GM23338 (cell line): ENCODE results near the gene MICAL2. TPM values are rescaled to one million over a fixed set of nuclear protein-coding genes. Genes with fewer than 3 reads are reported as not detected.

Experiments used
- ATAC-seq: fragments of 200-7000 bp; cut with Tn5 transposase; 3 replicates; pipeline ENCODE4 v1.9.1; 2020
- DNase-seq: peaks from one replicate; pipeline ENCODE4 v3.0.0-alpha.2; 2015; ENCODE audit warnings: low spot score
- H2AFZ ChIP-seq: fragments of 200-600 bp; sonication (generic); 2 replicates; pipeline ENCODE4 v1.8.0; 2016; ENCODE audit warnings: antibody characterized with exemption, mild to moderate bottlenecking, moderate library complexity
- H3F3A ChIP-seq: fragments of 200-600 bp; sonication (generic); replicated peaks from 2 replicates; pipeline ENCODE4 v1.8.0; 2017; ENCODE audit warnings: antibody characterized with exemption, mixed run types, low read depth
- H3K27ac ChIP-seq: fragments of 200-600 bp; sonication (generic); 2 replicates; pipeline ENCODE4 v1.6.1; 2016; ENCODE audit warnings: low read depth
- H3K27me3 ChIP-seq: fragments of 200-600 bp; sonication (generic); 2 replicates; pipeline ENCODE4 v1.8.0; 2016; ENCODE audit warnings: mild to moderate bottlenecking, mixed run types, moderate library complexity; ENCODE audit not compliant: insufficient read depth
- H3K36me3 ChIP-seq: fragments of 200-600 bp; sonication (generic); 2 replicates; pipeline ENCODE4 v1.8.0; 2016; ENCODE audit warnings: mild to moderate bottlenecking; ENCODE audit not compliant: insufficient read depth
- H3K4me1 ChIP-seq: fragments of 200-600 bp; sonication (generic); 2 replicates; pipeline ENCODE4 v1.8.0; 2016; ENCODE audit warnings: mild to moderate bottlenecking, moderate library complexity; ENCODE audit not compliant: insufficient read depth
- H3K4me2 ChIP-seq: fragments of 200-600 bp; sonication (generic); 2 replicates; pipeline ENCODE4 v1.7.1; 2017; ENCODE audit warnings: mixed run types
- H3K4me3 ChIP-seq: fragments of 200-600 bp; sonication (generic); 2 replicates; pipeline ENCODE4 v1.6.1; 2016; ENCODE audit warnings: mixed run types
- H3K79me2 ChIP-seq: fragments of 200-600 bp; sonication (generic); replicated peaks from 2 replicates; pipeline ENCODE4 v1.8.0; 2017; ENCODE audit warnings: mild to moderate bottlenecking; ENCODE audit not compliant: insufficient read depth
- H3K9me2 ChIP-seq: fragments of 200-600 bp; sonication (generic); 2 replicates; pipeline ENCODE4 v1.8.0; 2017; ENCODE audit not compliant: insufficient read depth
- H4K20me1 ChIP-seq: fragments of 200-600 bp; sonication (generic); replicated peaks from 2 replicates; pipeline ENCODE4 v1.8.0; 2017; ENCODE audit warnings: mild to moderate bottlenecking; ENCODE audit not compliant: insufficient read depth
- H3K27ac Mint-ChIP-seq: 2 replicates; pipeline ENCODE4 v1.8.0; 2020; ENCODE audit warnings: inconsistent platforms, mild to moderate bottlenecking, moderate library complexity, mixed read lengths
- H3K27me3 Mint-ChIP-seq: 3 replicates; pipeline ENCODE4 v1.8.0; 2022; ENCODE audit warnings: low read depth, mild to moderate bottlenecking, moderate library complexity, mixed read lengths, inconsistent platforms; ENCODE audit not compliant: insufficient read depth, poor library complexity
- H3K36me3 Mint-ChIP-seq: 3 replicates; pipeline ENCODE4 v1.8.0; 2021; ENCODE audit warnings: low read depth, mild to moderate bottlenecking, inconsistent platforms, moderate library complexity, mixed read lengths
- H3K4me1 Mint-ChIP-seq: 3 replicates; pipeline ENCODE4 v1.8.0; 2020; ENCODE audit warnings: mild to moderate bottlenecking, inconsistent platforms, mixed read lengths
- H3K4me3 Mint-ChIP-seq: 3 replicates; pipeline ENCODE4 v1.8.0; 2021; ENCODE audit warnings: moderate library complexity, mild to moderate bottlenecking, inconsistent platforms, mixed read lengths
- H3K9me3 Mint-ChIP-seq: 3 replicates; pipeline ENCODE4 v1.8.0; 2020; ENCODE audit warnings: moderate library complexity, mild to moderate bottlenecking, inconsistent platforms, mixed read lengths
- CTCF ChIP-seq, 2 experiments: fragments of 200-600 bp in 1 of 2; sonication (generic) in 1 of 2; conservative IDR thresholded peaks; 2 replicates each; pipeline versions ENCODE4 v1.5.1 to v1.6.1; 2016 to 2017; ENCODE audit warnings: antibody characterized with exemption in 2 of 2, low read depth in 2 of 2, mild to moderate bottlenecking in 2 of 2, moderate library complexity in 1 of 2
- EZH2 ChIP-seq: fragments of 200-600 bp; sonication (generic); IDR thresholded peaks from one replicate; pipeline ENCODE4 v1.8.0; 2017; ENCODE audit warnings: antibody characterized with exemption, mild to moderate bottlenecking, low read depth; ENCODE audit not compliant: unreplicated experiment
- EZH2phosphoT487 ChIP-seq: fragments of 200-600 bp; sonication (generic); IDR thresholded peaks from one replicate; pipeline ENCODE4 v1.8.1; 2018; ENCODE audit warnings: antibody characterized with exemption; ENCODE audit not compliant: unreplicated experiment
- JUNB ChIP-seq: IDR thresholded peaks from one replicate; pipeline ENCODE4 v1.6.1; 2016; ENCODE audit warnings: antibody characterized with exemption; ENCODE audit not compliant: unreplicated experiment
- NANOG ChIP-seq: IDR thresholded peaks from 2 replicates; pipeline ENCODE4 v1.6.1; 2016; ENCODE audit warnings: antibody characterized with exemption, borderline replicate concordance
- POLR2AphosphoS5 ChIP-seq: IDR thresholded peaks from 2 replicates; pipeline ENCODE4 v1.6.1; 2016; ENCODE audit warnings: antibody characterized with exemption, low read depth
- REST ChIP-seq: IDR thresholded peaks from one replicate; pipeline ENCODE4 v1.6.1; 2018; ENCODE audit warnings: antibody characterized with exemption; ENCODE audit not compliant: unreplicated experiment
- ZNF114 ChIP-seq: fragments of 250-450 bp; sonication (Bioruptor Pico); IDR thresholded peaks from 2 replicates; pipeline ENCODE4 v1.5.0; 2020; ENCODE audit warnings: mild to moderate bottlenecking, moderate library complexity
- ZNF462 ChIP-seq: fragments of 250-450 bp; sonication (Bioruptor Pico); IDR thresholded peaks from 2 replicates; pipeline ENCODE4 v1.5.0; 2020; ENCODE audit warnings: mild to moderate bottlenecking, moderate library complexity
- polyA plus RNA-seq: library from polyadenylated mRNA; unstranded; fragments of >200 nt; fragmentation: Nextera tagmentation; extraction: Ambion mirVana; gene quantifications from 2 replicates; pipeline ENCODE4 v1.2.1, GENCODE V29; 2016
- total RNA-seq: library from RNA; depleted of rRNA; stranded (reverse); fragments of >200 nt; shearing (Covaris generic); gene quantifications from 2 replicates; pipeline ENCODE4 v1.2.3, GENCODE V29; 2014

Gene MICAL2
- total and polyA plus RNA-seq, 2 experiments from 2014 or later = 0.66 to 1.4 TPM

GRCh38 chr11:12064136-12064953, 46.0 kb upstream of the MICAL2 start (continued):
- no peak for TF ChIP-seq CTCF (conservative IDR thresholded peaks at IDR 0.05; ENCODE audit: low read depth in 2 of 2)
- TF ChIP-seq REST = no peak

GRCh38 chr11:12064954-12065280, 45.5 kb upstream of the MICAL2 start:
- no peaks in the 10 kb centered on the region; the same call in 2 of the 3 replicates for H3K9me3 Mint-ChIP-seq
- no peak overlapping the region for H3K27ac Mint-ChIP-seq
- no peak for TF ChIP-seq EZH2
- TF ChIP-seq ZNF462 (CRISPR knock-in tag) = no peak
- TF ChIP-seq REST = no peak
- TF ChIP-seq NANOG = no peak
- no peak for TF ChIP-seq EZH2phosphoT487
- no peak for TF ChIP-seq POLR2AphosphoS5
- no peak for TF ChIP-seq JUNB
- TF ChIP-seq ZNF114 (CRISPR knock-in tag) = no peak

More at GRCh38 chr11:12064954-12065280, 45.5 kb upstream of the MICAL2 start:
- H3F3A ChIP-seq = no peaks in the 10 kb centered on the region
- no peaks in the 10 kb centered on the region for H3K27me3 ChIP-seq
- H4K20me1 ChIP-seq = no peaks in the 10 kb centered on the region
- Mint-ChIP-seq H3K4me3 (no peak overlapping the region), H3K27me3 (peaks cover 9% of the 10 kb centered on the region), H3K4me1 (peaks cover 21% of the 10 kb centered on the region), H3K36me3 (no peaks in the 10 kb centered on the region)
- H3K79me2 ChIP-seq = no peaks in the 10 kb centered on the region
- H3K9me2 ChIP-seq = 0 out of 2 replicates have a peak, but pooled peaks cover 2% of the 10 kb centered on the region
- H3K4me1 ChIP-seq = peaks cover 14% of the 10 kb centered on the region
- no peak overlapping the region for H2AFZ ChIP-seq
- H3K4me2 ChIP-seq = no peak overlapping the region
- ATAC-seq (no peak), DNase-seq (no peak)
- H3K36me3 ChIP-seq = no peaks in the 10 kb centered on the region
- H3K27ac ChIP-seq = no peak overlapping the region
- no peak overlapping the region for H3K4me3 ChIP-seq
